Colonic mucosa (tissue), 4 donors: ENCODE data around the gene COL1A2. TPM values are rescaled to one million over a fixed set of nuclear protein-coding genes. Genes with fewer than 3 reads are reported as not detected.

Source experiments
- DNase-seq: peaks from one replicate; pipeline ENCODE4 v3.0.0-alpha.2; 2020
- H3K27ac ChIP-seq: fragments of 200-600 bp; one replicate; pipeline ENCODE4 v1.8.0; 2021
- H3K27me3 ChIP-seq: fragments of 200-600 bp; one replicate; pipeline ENCODE4 v1.8.0; 2021
- H3K36me3 ChIP-seq: fragments of 200-600 bp; one replicate; pipeline ENCODE4 v1.8.0; 2021
- H3K4me1 ChIP-seq: fragments of 200-600 bp; one replicate; pipeline ENCODE4 v1.8.0; 2021; ENCODE audit warnings: mild to moderate bottlenecking
- H3K4me3 ChIP-seq: fragments of 200-600 bp; one replicate; pipeline ENCODE4 v1.8.0; 2021
- H3K9ac ChIP-seq, 2 donors: one replicate each; pipeline ENCODE4 v1.7.0; 2013; ENCODE audit warnings: control low read depth in 2 of 2, low read depth in 2 of 2, low read length in 2 of 2
- H3K9me3 ChIP-seq: fragments of 200-600 bp; one replicate; pipeline ENCODE4 v1.8.0; 2021
- intact Hi-C: fragments of 100-400 bp; cut with DNase I; formaldehyde crosslinking; loops from one replicate; pipeline ENCODE4 v1.14.1; 2022
- total RNA-seq, 2 donors: library from RNA; stranded (reverse); fragmentation: NEBNext Ultra II Directional in 1 of 2; extraction: Animal tissue kit (Norgen Biotek cat#: 25700) in 1 of 2; gene quantifications; one replicate each; pipeline ENCODE4 v1.2.1, GENCODE V29; 2021
- TF ChIP-seq, protein P1 (sequence below): fragments of 200-600 bp; IDR thresholded peaks from one replicate; pipeline ENCODE4 v1.8.0; 2022; ENCODE audit warnings: antibody characterized with exemption, mild to moderate bottlenecking
- donor health status: healthy.
- donor health status: DM: no; HTN: no; CAD: no.
- donor health status: DM: no; HTN: no; CAD: no.

Gene COL1A2
- total RNA-seq, 2 donors from 2014 or later, result 55.6 to 131 TPM

DNA sequence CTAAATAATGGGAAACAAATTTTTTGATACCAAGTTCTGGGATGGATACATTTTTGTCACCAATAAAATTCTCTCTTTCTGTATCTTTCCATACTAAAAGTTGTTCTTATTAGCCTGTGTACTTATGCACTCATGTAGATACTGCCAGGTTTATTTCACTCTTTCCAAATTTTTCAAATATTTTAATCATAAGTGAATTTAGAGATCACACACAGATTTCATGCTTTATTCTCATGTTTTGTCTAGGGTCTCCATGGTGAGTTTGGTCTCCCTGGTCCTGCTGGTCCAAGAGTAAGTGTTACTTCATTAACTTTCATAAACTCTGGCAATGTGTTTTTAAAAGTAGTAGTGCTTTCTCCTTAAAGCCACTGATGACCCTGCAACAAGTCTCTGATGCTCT lies 20.3 kb downstream of the COL1A2 start:
- no peaks in the 10 kb centered on the region for H3K9me3 ChIP-seq
- no peak for DNase-seq
- H3K27me3 ChIP-seq, result no peaks in the 10 kb centered on the region
- H3K9ac ChIP-seq, result no peak overlapping the region
- H3K4me1 ChIP-seq, result no peaks in the 10 kb centered on the region
- no peak overlapping the region for H3K27ac ChIP-seq
- H3K4me3 ChIP-seq, result no peak overlapping the region
- intact Hi-C loops, result no loop called here
- no peaks in the 10 kb centered on the region for H3K36me3 ChIP-seq
- TF ChIP-seq, protein P1, sequence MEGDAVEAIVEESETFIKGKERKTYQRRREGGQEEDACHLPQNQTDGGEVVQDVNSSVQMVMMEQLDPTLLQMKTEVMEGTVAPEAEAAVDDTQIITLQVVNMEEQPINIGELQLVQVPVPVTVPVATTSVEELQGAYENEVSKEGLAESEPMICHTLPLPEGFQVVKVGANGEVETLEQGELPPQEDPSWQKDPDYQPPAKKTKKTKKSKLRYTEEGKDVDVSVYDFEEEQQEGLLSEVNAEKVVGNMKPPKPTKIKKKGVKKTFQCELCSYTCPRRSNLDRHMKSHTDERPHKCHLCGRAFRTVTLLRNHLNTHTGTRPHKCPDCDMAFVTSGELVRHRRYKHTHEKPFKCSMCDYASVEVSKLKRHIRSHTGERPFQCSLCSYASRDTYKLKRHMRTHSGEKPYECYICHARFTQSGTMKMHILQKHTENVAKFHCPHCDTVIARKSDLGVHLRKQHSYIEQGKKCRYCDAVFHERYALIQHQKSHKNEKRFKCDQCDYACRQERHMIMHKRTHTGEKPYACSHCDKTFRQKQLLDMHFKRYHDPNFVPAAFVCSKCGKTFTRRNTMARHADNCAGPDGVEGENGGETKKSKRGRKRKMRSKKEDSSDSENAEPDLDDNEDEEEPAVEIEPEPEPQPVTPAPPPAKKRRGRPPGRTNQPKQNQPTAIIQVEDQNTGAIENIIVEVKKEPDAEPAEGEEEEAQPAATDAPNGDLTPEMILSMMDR, result no peak

GRCh38 chr7:94417306-94417705 lies 22.6 kb downstream of the COL1A2 start:
- Histone ChIP-seq H3K4me3 (no peak overlapping the region), H3K9ac (no peak overlapping the region), H3K4me1 (no peaks in the 10 kb centered on the region), H3K27ac (no peak overlapping the region), H3K27me3 (no peaks in the 10 kb centered on the region), H3K9me3 (no peaks in the 10 kb centered on the region), H3K36me3 (no peaks in the 10 kb centered on the region)
- intact Hi-C loops, result no loop called here
- DNase-seq, result no peak
- TF ChIP-seq, protein P1, result no peak

DNA sequence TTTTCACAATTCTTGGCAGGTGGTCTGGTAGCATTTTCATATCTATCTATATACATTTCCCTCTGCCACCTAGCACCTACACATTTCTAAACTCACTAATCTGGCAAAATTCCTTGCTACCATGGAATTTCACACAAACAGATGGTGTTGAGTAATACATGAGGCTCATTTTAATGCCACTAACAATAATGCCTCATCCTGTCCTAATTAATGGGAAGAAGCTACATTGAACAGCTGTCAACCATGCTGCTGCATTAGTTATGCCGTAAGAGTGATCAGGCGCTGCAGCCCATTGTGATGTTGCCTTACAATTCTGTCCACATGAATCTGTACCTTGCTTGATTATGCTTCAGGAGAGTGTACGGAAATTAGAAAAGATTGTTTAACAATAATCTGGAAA lies 23.2 kb downstream of the COL1A2 start:
- H3K36me3 ChIP-seq, result no peaks in the 10 kb centered on the region
- H3K27me3 ChIP-seq, result no peaks in the 10 kb centered on the region
- H3K4me3 ChIP-seq, result no peak overlapping the region
- H3K9ac ChIP-seq, result no peak overlapping the region
- no peaks in the 10 kb centered on the region for H3K4me1 ChIP-seq
- intact Hi-C loops, result no loop called here
- no peaks in the 10 kb centered on the region for H3K9me3 ChIP-seq
- no peak overlapping the region for H3K27ac ChIP-seq
- TF ChIP-seq, protein P1, result no peak
- DNase-seq, result no peak

DNA sequence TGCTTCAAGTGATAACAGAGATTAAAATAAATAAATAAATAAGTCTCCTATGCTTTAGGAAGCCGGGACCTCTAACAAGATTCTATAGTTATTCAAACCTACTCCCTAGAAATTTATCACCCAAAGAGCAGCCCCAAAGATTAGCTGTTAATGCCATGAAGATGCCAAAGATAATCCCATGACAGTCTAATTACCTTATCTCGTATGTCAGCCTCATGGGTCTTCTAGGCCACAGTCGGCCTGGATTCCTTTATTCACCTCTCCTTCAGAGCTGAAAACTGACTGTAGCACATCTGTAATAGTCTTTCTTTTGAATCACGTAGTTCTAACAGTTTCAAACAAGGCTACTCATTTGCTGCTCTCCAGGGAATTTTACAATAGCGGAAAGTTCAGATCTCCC lies 24.2 kb downstream of the COL1A2 start:
- no peak overlapping the region for H3K27ac ChIP-seq
- intact Hi-C loops, result no loop called here

GRCh38 chr7:94420328-94420727 lies 25.6 kb downstream of the COL1A2 start:
- Histone ChIP-seq H3K27me3 (no peaks in the 10 kb centered on the region), H3K27ac (no peak overlapping the region), H3K36me3 (no peaks in the 10 kb centered on the region), H3K9ac (no peak overlapping the region), H3K4me3 (no peak overlapping the region), H3K9me3 (no peaks in the 10 kb centered on the region), H3K4me1 (no peaks in the 10 kb centered on the region)
- intact Hi-C loops, result no loop called here
- no peak for DNase-seq
- TF ChIP-seq, protein P1, result no peak

More for the DNA sequence above, 24.2 kb downstream of the COL1A2 start:
- no peak for DNase-seq
- TF ChIP-seq, protein P1, result no peak
- no peaks in the 10 kb centered on the region for H3K9me3 ChIP-seq
- no peak overlapping the region for H3K9ac ChIP-seq
- H3K4me1 ChIP-seq, result no peaks in the 10 kb centered on the region
- H3K36me3 ChIP-seq, result no peaks in the 10 kb centered on the region
- H3K4me3 ChIP-seq, result no peak overlapping the region
- H3K27me3 ChIP-seq, result no peaks in the 10 kb centered on the region

DNA sequence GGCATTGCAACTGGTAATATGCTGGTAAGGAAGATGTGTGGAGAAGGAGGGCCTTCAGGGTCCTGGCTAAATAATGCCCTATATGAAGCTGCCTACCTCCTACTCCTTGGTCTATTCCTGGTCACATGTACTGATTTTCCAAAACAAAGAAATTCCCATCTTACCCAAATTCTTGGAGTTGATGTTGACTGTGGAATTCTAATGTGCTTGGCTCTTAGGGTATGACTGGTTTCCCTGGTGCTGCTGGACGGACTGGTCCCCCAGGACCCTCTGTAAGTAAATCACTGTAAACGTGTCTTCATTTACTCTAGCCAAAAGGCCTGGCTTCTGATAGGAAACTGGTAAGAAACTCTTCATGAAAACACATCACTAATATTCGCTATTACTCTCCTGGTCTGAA lies 27.0 kb downstream of the COL1A2 start:
- no peaks in the 10 kb centered on the region for H3K36me3 ChIP-seq
- TF ChIP-seq, protein P1, result no peak
- H3K9me3 ChIP-seq, result no peaks in the 10 kb centered on the region
- H3K27ac ChIP-seq, result no peak overlapping the region
- DNase-seq, result no peak
- intact Hi-C loops, result no loop called here
- H3K4me3 ChIP-seq, result no peak overlapping the region
- no peaks in the 10 kb centered on the region for H3K4me1 ChIP-seq
- no peaks in the 10 kb centered on the region for H3K27me3 ChIP-seq
- H3K9ac ChIP-seq, result no peak overlapping the region
